CD4-positive, alpha-beta T cell (primary cell): Measurements from ENCODE around the gene ECEL1. TPM values are rescaled to one million over a fixed set of nuclear protein-coding genes. Genes with fewer than 3 reads are reported as not detected.

Experiments used
- ATAC-seq: fragments of 200-7000 bp; cut with Tn5 transposase; one replicate; pipeline ENCODE4 v1.10.0; 2022; ENCODE audit warnings: mild to moderate bottlenecking; ENCODE audit not compliant: poor library complexity
- CTCF ChIA-PET: fragments of 350-600 bp; sonication (Branson Sonifier 250); formaldehyde crosslinking; loops from one replicate; lab custom pipeline; 2021; ENCODE audit warnings: antibody characterized with exemption, inconsistent platforms; lab: Charles Lee
- POLR2A ChIA-PET: fragments of 350-600 bp; sonication (Branson Sonifier 250); formaldehyde crosslinking; loops from one replicate; lab custom pipeline; 2021; ENCODE audit warnings: antibody characterized with exemption, inconsistent platforms; lab: Charles Lee
- DNase-seq, 14 experiments: peaks; one replicate each; pipeline ENCODE4 v3.0.0-alpha.2; 2013 to 2020; ENCODE audit warnings: mixed read lengths in 2 of 14
- H3K27ac ChIP-seq, 2 donors: one replicate each; pipeline versions ENCODE4 v1.5.1 to v1.7.0; 2013; ENCODE audit warnings: low read length in 2 of 2, low read depth in 1 of 2, mild to moderate bottlenecking in 1 of 2
- H3K27me3 ChIP-seq, 2 experiments: 1 replicate in 1 of 2; 2 replicates in 1 of 2; pipeline versions ENCODE4 v1.6.1 to v1.7.0; 2013; ENCODE audit warnings: low read length in 2 of 2, control low read depth in 1 of 2, mild to moderate bottlenecking in 1 of 2, moderate library complexity in 1 of 2; ENCODE audit not compliant: insufficient read depth in 2 of 2, control insufficient read depth in 1 of 2
- H3K36me3 ChIP-seq: one replicate; pipeline ENCODE4 v1.6.1; 2013; ENCODE audit warnings: low read length, control low read depth; ENCODE audit not compliant: insufficient read depth
- H3K4me1 ChIP-seq: one replicate; pipeline ENCODE4 v1.6.1; 2013; ENCODE audit warnings: low read length, control low read depth; ENCODE audit not compliant: insufficient read depth
- H3K4me3 ChIP-seq: one replicate; pipeline ENCODE4 v1.5.1; 2013; ENCODE audit warnings: mild to moderate bottlenecking, low read length, moderate library complexity
- H3K9me3 ChIP-seq, 2 experiments: 1 replicate in 1 of 2; 2 replicates in 1 of 2; pipeline versions ENCODE4 v1.6.1 to v1.7.0; 2013; ENCODE audit warnings: low read length in 2 of 2, mild to moderate bottlenecking in 2 of 2, control low read depth in 1 of 2, moderate library complexity in 1 of 2; ENCODE audit not compliant: control insufficient read depth in 1 of 2, insufficient read depth in 1 of 2
- H3K27ac Mint-ChIP-seq: one replicate; pipeline ENCODE4 v1.8.0; 2020; ENCODE audit warnings: mixed read lengths
- H3K27me3 Mint-ChIP-seq: one replicate; pipeline ENCODE4 v1.8.0; 2021; ENCODE audit warnings: mixed read lengths
- H3K36me3 Mint-ChIP-seq: one replicate; pipeline ENCODE4 v1.8.0; 2021; ENCODE audit warnings: low read depth, mixed read lengths
- H3K4me1 Mint-ChIP-seq: one replicate; pipeline ENCODE4 v1.8.0; 2021; ENCODE audit warnings: low read depth, mixed read lengths
- H3K4me3 Mint-ChIP-seq: one replicate; pipeline ENCODE4 v1.8.0; 2020; ENCODE audit warnings: mild to moderate bottlenecking, mixed read lengths
- H3K9me3 Mint-ChIP-seq: one replicate; pipeline ENCODE4 v1.8.0; 2020; ENCODE audit warnings: mixed read lengths
- intact Hi-C, 2 experiments: fragments of 100-400 bp; cut with DNase I in 1 of 2; cut with micrococcal nuclease in 1 of 2; formaldehyde crosslinking; loops; one replicate each; pipeline versions ENCODE4 v1.15.1 to v1.9.0; 2023 to 2025; cut with DNase I, micrococcal nuclease
- total RNA-seq, 174 experiments: library from RNA in 2 of 174; stranded (reverse) in 2 of 174; gene quantifications; one replicate each; pipeline ENCODE4 v1.2.3 and lab custom pipeline; 2021 to 2026
- TF ChIP-seq, protein P1 (sequence below): fragments of 200-600 bp; IDR thresholded peaks from one replicate; pipeline ENCODE4 v1.8.0; 2022; ENCODE audit warnings: antibody characterized with exemption, mild to moderate bottlenecking

The ECEL1 gene
- total RNA-seq, 2 experiments from 2014 or later: not detected

DNA sequence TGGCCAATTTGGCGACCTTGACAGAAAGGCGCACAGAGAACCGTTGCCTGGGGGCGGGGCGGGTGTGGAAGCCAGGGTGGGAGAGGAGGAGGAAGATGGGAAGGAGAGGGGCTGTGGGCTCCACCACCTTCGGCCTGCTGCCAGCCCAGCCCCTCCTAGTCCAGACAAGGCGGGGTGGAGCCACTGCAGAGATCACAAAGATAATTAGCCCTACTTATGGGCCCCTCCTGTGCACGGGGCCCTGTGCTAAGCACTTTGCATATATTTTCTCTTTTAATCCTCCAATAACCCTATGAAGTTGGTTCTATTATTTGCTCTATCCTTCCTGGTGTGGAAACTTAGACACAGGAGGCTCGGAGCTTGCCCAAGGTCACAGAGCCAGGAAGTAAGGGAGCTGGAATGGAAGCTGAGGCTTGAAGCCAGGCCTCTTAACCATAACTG lies 13.7 kb upstream of the ECEL1 start:
- DNase-seq (no peak), ATAC-seq (no peak)
- ChIA-PET POLR2A (no interaction called here), CTCF (no interaction called here)
- Histone ChIP-seq H3K36me3 (no peaks in the 10 kb centered on the region), H3K27me3 (peaks cover 28 to 42% of the 10 kb centered on the region in 2 experiments), H3K9me3 (peaks cover 0 to 4% of the 10 kb centered on the region in 2 experiments), H3K27ac (no peak overlapping the region), H3K4me3 (no peak overlapping the region), H3K4me1 (peaks cover 12% of the 10 kb centered on the region)
- intact Hi-C loops: no loop called here
- Mint-ChIP-seq H3K27ac (no peak overlapping the region), H3K4me3 (no peak overlapping the region), H3K27me3 (peaks cover 66% of the 10 kb centered on the region), H3K9me3 (no peaks in the 10 kb centered on the region), H3K36me3 (no peaks in the 10 kb centered on the region), H3K4me1 (peaks cover 13% of the 10 kb centered on the region)
- TF ChIP-seq, protein P1, sequence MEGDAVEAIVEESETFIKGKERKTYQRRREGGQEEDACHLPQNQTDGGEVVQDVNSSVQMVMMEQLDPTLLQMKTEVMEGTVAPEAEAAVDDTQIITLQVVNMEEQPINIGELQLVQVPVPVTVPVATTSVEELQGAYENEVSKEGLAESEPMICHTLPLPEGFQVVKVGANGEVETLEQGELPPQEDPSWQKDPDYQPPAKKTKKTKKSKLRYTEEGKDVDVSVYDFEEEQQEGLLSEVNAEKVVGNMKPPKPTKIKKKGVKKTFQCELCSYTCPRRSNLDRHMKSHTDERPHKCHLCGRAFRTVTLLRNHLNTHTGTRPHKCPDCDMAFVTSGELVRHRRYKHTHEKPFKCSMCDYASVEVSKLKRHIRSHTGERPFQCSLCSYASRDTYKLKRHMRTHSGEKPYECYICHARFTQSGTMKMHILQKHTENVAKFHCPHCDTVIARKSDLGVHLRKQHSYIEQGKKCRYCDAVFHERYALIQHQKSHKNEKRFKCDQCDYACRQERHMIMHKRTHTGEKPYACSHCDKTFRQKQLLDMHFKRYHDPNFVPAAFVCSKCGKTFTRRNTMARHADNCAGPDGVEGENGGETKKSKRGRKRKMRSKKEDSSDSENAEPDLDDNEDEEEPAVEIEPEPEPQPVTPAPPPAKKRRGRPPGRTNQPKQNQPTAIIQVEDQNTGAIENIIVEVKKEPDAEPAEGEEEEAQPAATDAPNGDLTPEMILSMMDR: no peak

DNA sequence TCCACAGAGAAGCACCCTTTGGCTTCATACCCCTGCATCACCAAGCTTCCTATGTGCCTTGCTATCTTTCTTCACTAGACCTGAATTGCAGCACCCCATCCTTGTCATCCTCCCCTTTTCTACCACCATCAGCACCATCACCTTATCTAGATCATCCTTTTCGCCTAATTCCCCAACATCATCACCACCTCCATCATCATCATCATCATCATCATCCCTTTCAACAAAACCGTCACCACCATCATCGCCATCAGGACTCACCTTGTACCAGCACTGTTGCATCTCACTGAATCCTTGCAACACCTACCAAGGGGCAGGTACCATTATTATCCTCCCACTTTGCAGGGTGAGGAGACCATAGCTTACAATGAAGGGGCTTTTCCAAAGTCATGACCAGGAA lies 10.8 kb upstream of the ECEL1 start:
- ATAC-seq: no peak

DNA sequence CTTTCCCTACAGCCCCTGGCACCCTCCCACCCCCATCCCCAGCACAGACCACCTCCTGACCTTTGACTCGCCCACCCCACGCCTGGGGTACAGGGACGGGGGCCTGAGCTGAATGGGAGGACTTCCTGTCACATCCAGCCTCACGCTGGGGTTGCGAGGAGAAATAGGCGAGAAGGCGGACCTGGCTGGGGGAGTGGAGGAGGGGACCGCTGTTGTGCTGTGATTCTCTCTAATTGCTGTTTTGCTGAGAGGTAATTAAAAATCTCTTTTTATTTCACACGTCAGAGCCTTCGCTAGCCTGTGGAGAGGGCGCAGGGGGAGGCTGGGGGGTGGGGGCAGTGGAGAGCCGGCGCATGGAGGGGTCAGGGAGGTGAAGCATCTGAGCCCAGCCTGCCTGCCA lies 9.7 kb upstream of the ECEL1 start:
- Mint-ChIP-seq H3K27ac (no peak overlapping the region), H3K36me3 (no peaks in the 10 kb centered on the region), H3K27me3 (peaks cover 41% of the 10 kb centered on the region), H3K4me1 (peaks cover 1% of the 10 kb centered on the region), H3K9me3 (no peaks in the 10 kb centered on the region), H3K4me3 (no peak overlapping the region)
- ChIA-PET POLR2A (no interaction called here), CTCF (no interaction called here)
- peaks cover 12 to 14% of the 10 kb centered on the region in 2 experiments for H3K27me3 ChIP-seq
- no peak for DNase-seq
- H3K4me3 ChIP-seq: no peak overlapping the region
- peaks cover under 1% of the 10 kb centered on the region for H3K4me1 ChIP-seq
- ATAC-seq: no peak
- H3K9me3 ChIP-seq: no peaks in the 10 kb centered on the region
- intact Hi-C loops: no loop called here
- H3K36me3 ChIP-seq: no peaks in the 10 kb centered on the region
- no peak overlapping the region for H3K27ac ChIP-seq
- TF ChIP-seq, protein P1: no peak

More for the DNA sequence above, 10.8 kb upstream of the ECEL1 start:
- CTCF ChIA-PET: no interaction called here
- Mint-ChIP-seq H3K27me3 (peaks cover 42% of the 10 kb centered on the region), H3K36me3 (no peaks in the 10 kb centered on the region), H3K27ac (no peak overlapping the region), H3K4me3 (no peak overlapping the region), H3K4me1 (peaks cover 9% of the 10 kb centered on the region), H3K9me3 (no peaks in the 10 kb centered on the region)
- Histone ChIP-seq H3K36me3 (no peaks in the 10 kb centered on the region), H3K4me3 (no peak overlapping the region), H3K4me1 (peaks cover 8% of the 10 kb centered on the region), H3K27me3 (peaks cover 16 to 18% of the 10 kb centered on the region in 2 experiments), H3K9me3 (no peaks in the 10 kb centered on the region), H3K27ac (no peak overlapping the region)
- DNase-seq: no peak
- intact Hi-C loops: no loop called here
- POLR2A ChIA-PET: no interaction called here
- TF ChIP-seq, protein P1: no peak
